Glomerular endothelial cell (primary cell): Measurements from ENCODE around the gene SRSF10. TPM values are rescaled to one million over a fixed set of nuclear protein-coding genes. Genes with fewer than 3 reads are reported as not detected.
"Not testable (repeated sequence)": the region's sequence is repeated elsewhere in the genome, so short reads cannot be mapped to it uniquely, and the experiment has no call there.

Experiments used
- DNase-seq: peaks from one replicate; pipeline ENCODE4 v3.0.0-alpha.2; 2011; ENCODE audit warnings: low read depth, low spot score; ENCODE audit errors: extremely low read depth
- total RNA-seq: library from RNA; depleted of rRNA; stranded (reverse); fragments of >200 nt; gene quantifications from 2 replicates; pipeline ENCODE4 v1.2.3, GENCODE V29; 2015

The SRSF10 gene
- total RNA-seq, result 72.3 and 76.3 TPM in 2 replicates

DNA sequence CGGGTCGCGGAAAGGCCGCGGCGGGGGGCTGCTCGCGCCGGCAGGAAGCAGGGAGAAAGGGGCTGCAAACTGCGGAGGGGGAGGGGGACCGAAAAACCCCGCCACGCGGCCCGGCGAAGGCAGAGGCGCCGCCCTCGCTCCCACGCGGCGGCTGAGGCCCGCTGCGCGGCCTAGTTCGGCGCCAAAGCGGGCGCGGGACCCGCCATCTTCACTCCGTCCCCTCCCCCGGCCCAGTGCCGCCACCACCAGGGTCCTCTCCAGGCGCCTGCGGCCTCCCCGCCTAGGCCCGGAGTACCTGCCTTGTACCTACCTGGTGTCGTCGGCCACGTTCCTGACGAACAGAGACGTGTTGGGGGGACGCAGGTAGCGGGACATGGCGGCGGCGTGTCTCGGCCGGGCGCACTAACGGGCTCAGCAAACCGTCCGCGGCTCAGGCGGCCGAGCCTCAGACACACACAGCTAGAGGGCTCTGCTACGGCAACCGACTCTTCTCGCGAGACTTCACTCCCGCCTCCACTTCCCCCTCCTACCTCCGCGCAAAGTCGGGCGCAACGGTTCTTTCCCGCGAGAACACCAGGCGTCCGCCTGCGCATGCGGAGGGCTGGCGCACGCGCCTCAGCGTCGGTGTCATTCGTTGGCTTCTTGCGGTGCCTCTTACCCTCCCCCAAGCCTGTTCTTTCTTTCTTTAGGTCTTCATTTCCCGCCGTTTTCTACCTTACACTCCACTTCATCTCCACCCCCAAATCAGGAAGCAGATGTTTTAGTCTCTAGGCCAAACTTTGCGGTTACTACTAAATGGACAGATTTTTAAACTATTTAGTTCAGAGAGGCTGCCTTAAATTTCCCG lies at the start of gene SRSF10:
TSS of gene SRSF10 (minus strand) at position 447 of the 847 bp plus-strand sequence. CDS start at position 375, 72 bp downstream.
- peak; percentile 87 for DNase-seq

DNA sequence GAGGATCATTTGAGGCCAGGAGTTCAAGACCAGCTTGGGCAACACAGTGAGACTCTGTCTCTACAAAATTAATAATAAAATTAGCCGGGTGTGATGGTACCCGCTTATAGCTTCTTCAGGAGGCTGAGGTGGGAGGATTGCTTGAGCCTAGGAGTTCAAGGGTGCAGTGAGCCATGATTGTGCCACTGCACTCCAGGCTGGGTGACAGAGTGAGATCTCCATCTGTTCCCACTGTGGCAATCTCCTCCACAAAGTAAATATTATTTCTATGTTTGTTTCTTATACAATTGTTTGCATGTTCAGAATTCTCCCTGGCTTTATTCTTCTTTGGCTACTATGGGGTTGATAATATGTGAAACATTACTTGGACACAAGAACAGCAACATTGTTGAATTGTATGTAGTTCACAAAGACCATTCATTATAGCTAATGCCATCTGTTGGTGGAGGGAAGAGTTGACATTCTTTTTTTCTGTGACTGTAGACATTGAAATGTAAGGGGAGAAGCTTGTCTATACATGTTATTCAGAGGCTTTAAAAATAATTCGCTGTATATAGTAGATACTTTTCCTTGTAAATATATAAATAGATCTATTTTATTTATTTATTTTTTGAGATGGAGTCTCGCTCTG lies 47.8 kb upstream of the SRSF10 start:
- DNase-seq, result peak; percentile 34

DNA sequence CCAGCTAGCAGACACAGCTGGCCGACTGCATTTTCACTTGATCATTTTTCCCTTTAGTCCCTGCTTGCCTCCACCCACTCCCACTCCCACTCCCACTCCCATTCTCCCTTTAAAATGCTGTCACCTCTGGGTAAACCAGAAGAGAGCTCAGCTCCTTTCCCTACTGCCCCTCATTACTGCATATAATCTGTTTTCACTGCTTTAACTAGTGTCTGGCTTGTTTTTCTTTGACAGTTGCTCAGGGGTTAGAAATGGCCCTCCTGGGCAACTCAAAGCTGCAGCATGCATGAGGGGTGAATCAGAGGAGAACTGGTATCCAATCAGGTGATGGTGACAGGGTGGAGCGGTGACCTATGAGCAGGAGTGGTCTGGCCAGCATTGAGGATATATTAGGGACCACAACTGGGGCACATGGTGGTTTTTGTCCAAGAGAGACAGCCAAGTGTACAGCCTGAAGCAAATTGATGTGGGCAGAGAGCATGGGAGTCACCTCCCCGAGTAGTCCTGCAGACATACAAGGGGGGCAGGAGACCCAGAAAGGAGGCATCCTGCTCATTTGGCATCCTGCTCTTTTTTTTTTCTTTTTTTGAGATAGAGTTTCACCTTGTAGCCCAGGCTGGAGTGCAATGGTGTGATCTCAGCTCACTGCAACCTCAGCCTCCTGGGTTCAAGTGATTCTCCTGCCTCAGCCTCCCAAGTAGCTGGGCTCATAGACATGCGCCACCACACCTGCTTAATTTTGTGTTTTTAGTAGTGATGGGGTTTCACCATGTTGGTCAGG lies 42.6 kb upstream of the SRSF10 start:
- DNase-seq, result no peak

DNA sequence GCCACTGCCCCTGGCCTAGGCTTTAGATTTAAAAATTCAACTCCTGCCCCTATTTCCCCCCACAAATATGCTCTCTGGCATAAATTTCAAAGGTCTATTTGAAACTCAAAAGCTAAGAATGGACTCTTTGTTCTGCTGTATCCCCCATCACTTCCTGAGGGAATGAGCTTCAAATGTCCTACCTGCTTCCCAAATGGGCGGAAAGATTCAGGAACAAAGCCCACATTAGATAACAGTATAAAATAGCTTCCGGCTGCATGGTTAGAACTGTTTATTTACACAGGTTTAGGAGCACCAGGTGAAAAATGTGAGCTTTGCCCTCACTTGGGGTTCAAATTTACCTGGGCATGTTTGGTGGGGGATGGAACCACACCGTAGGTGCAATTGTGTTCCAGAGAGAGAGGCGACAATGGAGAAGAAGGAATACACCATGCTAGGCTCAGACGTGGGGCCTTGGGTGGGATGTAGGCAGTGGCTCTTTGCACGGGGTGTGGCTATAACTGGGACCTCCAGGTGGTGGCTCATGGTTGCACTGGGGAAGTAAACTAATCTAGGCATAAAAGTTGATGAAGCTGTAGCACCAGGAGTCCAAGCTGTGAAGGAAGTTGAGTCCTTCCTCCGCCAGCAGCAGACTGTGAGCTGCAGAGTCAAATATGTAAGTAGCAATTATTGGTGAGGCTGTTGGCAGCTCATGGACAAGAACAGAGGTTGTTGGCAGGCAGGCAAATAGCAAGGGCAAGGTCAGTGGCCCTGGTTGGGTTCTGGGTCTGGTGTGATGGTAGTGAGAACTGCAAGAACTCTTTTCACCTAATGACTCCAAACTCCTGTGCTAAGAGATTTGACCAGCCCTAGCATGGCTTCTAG lies 41.5 kb upstream of the SRSF10 start:
- no peak for DNase-seq

DNA sequence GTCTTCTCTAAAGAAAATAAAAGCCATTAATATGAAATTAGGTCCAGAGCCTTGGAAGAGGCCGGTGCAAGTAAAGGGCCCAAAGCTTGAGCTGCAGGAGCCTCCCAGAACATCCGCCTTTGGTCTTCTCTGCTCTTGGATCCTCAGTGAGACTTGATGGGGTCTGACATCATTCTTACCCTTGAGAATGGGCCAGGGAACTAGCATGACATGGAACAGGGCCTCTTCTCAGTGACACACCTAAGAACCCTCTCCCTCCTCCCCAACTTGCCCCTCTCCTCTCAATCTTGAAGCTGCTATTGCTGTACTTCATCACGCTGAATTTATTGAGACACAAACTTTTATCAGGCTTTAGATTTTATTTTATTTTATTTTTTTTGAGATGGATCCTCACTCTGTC lies 40.3 kb upstream of the SRSF10 start:
- DNase-seq, result no peak

DNA sequence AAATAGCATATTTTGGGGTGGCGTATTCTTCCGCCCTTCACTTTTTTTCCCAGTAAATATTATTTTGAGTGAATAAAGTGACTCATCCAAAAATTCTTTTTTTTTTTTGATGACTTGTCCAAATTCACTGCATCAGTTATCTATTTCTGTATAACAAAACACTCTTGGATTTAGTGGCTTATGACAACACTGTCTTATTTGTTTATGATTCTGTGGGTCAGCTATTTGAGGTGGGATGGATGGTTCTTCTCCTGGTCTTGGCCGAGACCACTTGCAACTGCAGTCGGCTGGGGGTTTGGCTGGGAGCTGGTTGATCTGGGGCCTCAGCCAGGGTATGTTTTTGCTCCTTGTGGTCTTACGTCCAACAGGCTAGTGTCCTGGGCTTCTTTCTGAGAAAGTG lies 39.9 kb upstream of the SRSF10 start:
- no peak for DNase-seq

DNA sequence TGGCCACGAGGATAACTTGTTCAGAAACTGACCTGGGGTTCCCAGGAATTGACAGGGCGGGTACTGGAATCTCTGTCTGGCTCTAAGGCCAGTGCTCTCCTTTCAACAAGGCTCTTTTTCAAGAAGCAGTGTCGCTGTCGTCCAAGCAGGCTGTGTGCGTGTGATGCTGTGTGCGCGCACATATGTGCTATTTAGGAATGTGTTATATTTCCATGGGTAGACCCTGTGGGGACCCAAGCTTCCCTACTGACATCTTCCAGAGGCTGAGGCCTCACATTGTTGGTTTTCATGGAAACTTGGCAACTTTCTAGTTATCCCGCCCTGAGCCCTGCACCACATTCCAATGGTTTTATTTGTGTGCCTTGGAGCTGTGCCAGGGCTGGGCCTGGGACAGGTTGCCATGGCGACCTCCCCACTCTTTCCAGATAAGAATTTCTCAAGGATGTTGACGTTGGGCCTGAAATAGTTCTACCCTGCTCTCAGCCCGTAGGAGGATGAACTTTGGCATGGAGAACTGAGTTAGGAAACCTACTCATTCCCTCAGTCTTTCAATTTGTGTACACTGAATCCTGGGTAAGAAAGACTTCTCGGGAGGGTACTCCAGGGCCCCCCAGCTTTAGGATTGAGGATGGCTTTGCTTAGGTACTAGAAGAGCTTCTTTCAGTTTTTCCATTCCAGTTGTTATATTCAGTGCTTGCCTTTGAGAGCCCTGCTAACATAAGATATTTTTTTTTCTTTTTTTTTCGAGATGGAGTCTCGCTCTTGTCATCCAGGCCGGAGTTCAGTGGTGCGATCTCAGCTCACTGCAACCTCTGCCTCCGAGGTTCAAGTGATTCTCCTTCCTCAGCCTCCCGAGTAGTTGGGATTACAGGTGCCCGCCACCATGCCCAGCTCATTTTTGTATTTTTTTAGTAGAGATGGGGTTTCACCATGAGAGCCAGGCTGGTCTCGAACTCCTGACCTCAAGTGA lies 38.8 kb upstream of the SRSF10 start:
- peak; percentile 96 for DNase-seq

DNA sequence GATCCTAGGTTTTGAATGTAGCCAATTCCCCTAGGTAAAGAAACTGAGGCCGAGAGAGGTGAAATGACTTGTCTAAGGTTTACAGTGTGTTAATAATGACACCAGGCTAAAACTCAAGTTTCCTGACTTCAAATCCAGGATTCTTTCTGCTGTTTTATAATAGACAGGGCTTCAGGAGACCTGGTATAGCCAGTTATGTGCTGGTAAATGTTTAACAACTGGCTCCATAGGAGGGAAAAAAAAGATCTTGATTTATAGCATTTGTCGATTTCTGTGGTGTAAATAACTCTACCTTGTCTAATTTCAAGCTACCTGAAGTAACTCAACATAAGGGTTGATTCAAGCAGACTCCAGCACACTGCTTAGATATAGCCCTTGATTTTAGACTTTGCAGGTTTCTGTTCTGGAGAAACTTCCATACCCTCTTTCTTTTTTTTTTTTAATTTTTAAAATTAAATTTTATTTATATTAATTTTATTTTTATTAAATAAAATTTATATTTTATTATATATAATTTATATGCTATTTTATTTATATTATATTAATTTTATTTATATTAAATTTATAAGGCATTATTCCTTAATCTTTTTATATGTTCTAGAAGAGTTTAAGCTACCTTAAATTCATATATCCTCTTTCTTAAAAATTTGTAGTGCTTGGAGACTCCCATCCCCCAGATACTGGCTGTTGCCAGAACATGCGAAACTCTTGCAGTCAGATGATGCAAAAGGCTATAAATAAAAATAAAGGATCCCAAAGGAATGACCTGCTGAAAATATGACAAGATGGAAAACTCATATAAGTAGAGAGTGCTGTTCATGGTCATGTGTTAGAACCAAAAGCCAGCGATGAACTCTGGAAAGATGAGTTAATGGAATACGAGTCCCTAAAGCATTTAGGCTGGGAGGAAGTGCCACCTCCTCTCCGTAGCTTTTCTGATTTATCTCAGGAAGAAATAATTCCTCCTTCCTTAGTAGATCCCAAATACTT lies 35.4 kb upstream of the SRSF10 start:
- no peak for DNase-seq

DNA sequence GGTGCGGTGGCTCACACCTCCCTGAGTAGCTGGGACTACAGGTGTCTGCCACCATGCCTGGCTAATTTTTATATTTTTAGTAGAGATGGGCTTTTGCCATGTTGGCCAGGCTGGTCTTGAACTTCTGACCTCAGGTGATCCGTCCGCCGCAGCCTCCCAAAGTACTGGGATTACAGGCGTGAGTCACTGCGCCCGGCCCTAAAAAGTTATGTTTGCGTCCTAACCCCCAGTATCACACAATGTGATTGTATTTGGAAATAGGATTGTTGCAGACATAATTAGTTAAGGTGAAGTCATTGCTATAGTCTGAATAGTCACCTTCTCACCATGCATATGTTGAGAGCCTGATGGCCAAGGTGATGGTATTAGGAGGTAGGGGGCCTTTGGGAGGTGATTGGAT lies 32.8 kb upstream of the SRSF10 start:
- not testable (repeated sequence) for DNase-seq

DNA sequence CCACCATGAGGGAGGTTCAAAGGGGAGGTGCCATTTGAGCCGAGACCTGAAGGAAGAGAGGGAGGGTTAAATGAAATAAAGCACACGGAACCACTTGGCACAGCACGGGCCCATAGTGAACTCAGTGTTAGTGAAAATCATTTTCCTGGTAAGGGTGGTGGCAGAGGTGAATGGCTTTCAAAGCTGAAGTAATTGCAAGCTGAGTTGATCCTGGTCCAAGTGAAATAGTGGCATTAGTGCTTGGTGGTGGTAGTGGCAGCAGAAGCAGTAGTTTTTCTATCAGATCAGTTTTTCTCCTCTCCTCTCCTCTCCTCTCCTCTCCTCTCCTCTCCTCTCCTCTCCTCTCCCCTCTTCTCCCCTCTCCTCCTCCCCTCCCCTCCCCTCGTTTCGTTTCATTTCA lies 30.5 kb upstream of the SRSF10 start:
- no peak for DNase-seq

DNA sequence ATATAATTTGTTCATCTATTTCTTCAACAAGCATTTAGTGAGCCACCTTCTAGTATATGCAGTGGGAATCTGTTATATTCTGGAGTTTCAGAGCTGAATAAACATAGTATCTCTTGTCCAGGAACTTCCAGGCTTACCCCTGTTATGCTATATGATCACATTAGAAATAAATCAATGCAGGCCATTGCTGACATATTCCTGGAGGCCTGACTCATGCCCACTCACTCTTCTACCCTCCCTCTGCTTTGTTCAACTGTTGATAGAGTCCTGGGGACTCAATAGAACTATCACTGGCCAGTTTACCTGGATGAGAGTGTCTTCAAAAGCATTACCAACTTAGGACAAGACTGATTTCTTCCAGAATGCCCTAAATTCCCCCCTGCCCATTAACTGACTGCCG lies 29.3 kb upstream of the SRSF10 start:
- DNase-seq, result peak; percentile 47

DNA sequence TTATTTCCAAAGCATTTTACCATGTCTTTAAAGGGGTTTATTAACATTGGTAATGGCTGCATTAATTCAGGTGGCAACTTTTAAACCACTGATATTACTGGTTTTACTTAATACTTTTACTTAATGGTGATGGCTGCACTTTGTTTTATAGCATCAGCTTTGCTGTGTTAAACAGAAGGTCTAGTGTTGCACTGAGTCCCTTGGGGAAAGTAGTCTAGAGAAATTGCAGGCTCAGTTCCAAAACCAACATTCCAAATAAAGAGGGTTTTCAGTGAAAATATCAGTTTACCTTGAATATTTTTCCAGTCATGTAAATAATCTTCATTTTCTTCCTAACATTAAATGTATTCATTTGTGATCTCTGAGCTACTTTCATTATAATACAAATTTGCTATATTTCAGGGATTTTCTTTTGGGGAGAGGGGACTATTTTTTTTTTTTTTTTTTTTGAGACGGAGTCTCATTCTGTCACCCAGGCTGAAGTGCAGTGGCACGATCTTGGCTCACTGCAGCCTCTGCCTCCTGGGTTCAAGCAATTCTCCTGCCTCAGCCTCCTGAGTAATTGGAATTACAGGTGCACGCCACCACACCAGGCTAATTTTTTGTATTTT lies 28.6 kb upstream of the SRSF10 start:
- not testable (repeated sequence) for DNase-seq

DNA sequence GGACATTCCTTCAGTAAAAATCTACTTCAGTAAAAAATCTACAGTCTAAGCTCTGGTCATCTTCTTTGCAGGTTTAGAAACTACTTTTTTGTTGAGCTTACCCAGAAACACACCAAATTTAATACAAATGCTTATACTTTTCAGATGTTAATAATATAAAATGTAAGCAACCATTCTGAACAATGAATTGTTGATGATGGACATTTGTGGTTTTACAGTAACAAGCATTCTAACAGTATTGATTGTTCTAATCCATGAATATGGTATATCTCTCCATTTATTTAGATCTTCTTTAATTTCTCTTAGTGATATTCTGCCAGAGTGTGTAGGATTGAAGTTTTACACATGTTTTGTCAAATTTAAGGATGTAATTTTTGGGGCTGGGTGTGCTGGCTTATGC lies 27.0 kb upstream of the SRSF10 start:
- DNase-seq, result no peak

DNA sequence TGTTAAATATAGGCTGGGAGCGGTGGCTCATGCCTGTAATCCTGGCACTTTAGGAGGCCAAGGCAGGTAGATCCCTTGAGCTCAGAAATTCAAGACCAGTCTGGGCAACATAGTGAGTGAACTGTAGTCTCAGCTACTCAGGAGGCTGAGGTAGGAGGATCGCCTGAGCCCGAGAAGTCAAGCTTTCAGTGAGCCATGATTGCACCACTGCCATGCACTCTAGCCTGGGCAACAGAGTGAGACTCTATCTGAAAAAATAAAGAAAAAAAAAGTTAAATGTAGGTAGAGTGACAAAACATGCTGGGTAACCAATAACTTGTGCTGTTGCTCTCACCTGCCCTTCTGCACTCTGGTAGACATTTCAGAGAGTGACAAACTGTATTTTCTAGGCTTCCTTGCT lies 25.0 kb upstream of the SRSF10 start:
- DNase-seq, result no peak

DNA sequence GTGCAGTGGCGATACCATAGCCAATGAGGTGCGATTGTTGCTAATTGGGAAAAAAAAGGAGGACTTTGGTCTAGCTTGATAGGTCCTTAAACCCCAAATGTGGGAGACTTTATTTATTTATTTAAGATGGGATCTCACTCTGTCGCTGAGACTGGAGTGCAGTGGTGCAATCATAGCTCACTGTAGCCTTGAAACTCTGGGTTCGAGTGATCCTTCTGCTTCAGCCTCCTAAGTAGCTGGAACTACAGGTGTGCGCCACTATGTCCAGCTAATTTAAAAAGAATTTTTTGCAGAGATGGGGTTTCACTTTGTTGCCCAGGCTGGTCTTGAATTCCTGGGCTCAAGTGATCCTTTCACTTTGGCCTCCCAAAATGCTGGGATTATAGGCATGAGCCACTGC lies 24.0 kb upstream of the SRSF10 start:
- DNase-seq, result no peak

DNA sequence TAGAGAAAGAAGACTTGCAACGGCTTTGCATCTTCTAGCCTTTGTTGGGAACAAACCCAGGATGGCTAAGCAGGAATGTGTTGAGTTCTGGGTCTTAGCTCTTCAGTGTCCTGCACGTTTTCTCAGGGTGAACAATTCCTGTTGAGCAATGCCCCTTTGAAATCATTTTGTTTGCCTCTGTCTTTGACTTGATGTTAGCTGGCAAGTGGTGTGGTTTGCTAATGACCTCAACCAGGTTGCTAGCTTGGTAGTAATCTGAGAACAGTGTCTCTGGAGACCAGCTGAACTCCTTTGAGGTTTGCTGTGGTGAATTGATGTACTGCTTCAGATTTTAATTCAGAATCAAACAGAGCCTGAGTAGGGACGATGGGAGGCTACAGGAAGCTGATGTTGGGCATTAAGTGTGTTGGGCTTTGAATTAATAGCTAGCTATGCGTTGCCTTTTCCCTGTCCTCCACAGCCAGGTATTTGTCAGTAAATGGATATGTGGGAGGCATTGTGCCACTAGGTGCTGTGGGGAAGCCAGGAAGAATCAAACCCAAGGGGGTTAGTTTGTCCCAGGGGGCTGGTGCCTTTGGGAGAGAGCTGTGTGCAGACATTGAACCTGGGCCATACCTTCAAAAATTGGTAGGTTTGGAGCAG lies 23.3 kb upstream of the SRSF10 start:
- no peak for DNase-seq

DNA sequence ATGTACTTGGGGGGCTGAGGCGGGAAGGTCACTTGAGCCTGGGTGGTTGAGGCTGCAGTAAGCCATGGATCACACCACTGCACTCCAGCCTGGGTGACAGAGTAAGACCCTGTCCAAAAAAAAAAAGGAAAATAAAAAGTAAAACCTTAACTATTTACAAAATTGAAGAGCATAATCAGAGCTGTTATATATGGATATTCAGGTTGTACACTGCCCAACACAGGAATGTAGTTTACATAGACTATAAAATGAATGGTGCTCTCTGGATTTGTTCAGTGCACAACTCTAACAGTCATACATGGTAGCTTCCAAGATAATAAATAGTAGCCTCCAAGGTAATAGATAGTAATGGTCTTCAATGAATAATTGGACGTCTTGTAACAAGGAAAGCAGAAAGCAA lies 22.6 kb upstream of the SRSF10 start:
- no peak for DNase-seq
